HCT116 (cell line): ENCODE measurements around the gene PPIG. TPM values are rescaled to one million over a fixed set of nuclear protein-coding genes. Genes with fewer than 3 reads are reported as not detected.
"Not testable (repeated sequence)": the region's sequence is repeated elsewhere in the genome, so short reads cannot be mapped to it uniquely, and the experiment has no call there.

Source experiments
- ATAC-seq: fragments of 200-7000 bp; cut with Tn5 transposase; 2 replicates; pipeline ENCODE4 v1.9.1; 2020; ENCODE audit warnings: mild to moderate bottlenecking, moderate library complexity
- BruUV-seq: library from RNA; stranded (reverse); fragments of 400-500 nt; replicated peaks from 2 replicates; lab custom pipeline; 2021; lab: Mats Ljungman, UMichigan
- CTCF ChIA-PET: fragments of 300-600 bp; sonication (Branson Sonifier 250); formaldehyde crosslinking; loops from one replicate; lab custom pipeline; 2021; ENCODE audit warnings: antibody characterized with exemption; lab: Charles Lee
- POLR2A ChIA-PET: fragments of 300-600, 350-600 bp; sonication (Branson Sonifier 250); formaldehyde crosslinking; loops from one replicate; lab custom pipeline; 2021; ENCODE audit warnings: antibody characterized with exemption; lab: Charles Lee
- RAD21 ChIA-PET, 2 experiments: fragments of 300-600 bp; sonication (Branson Sonifier 250); formaldehyde crosslinking; loops; one replicate each; lab custom pipeline; 2023; ENCODE audit warnings: low total read pairs in 2 of 2; ENCODE audit not compliant: uncharacterized antibody in 2 of 2, unreplicated experiment in 2 of 2, low non-redundant PET in 1 of 2; lab: Charles Lee
- DNase-seq: peaks from one replicate; pipeline ENCODE4 v3.0.0-alpha.2; 2010; ENCODE audit warnings: low read depth, low spot score
- H2AFZ ChIP-seq: fragments of 200-600 bp; shearing (Covaris generic), sonication (generic); 2 replicates; pipeline ENCODE4 v1.6.1; 2017; ENCODE audit warnings: low read depth, mixed run types, mixed read lengths, antibody characterized with exemption, low read length; ENCODE audit not compliant: poor library complexity, severe bottlenecking
- H3K27ac ChIP-seq: 2 replicates; pipeline ENCODE4 v1.5.1; 2012; ENCODE audit warnings: low read depth, low read length
- H3K27me3 ChIP-seq: fragments of 200-600 bp; sonication (generic); 2 replicates; pipeline ENCODE4 v1.6.1; 2016; ENCODE audit warnings: mixed run types, low read length, mixed read lengths; ENCODE audit not compliant: insufficient read depth
- H3K36me3 ChIP-seq, 2 experiments: fragments of 200-500 bp in 1 of 2; fragments of 200-600 bp in 1 of 2; sonication (Bioruptor generic) in 1 of 2; sonication (generic) in 1 of 2; 2 replicates each; pipeline versions ENCODE4 v1.5.1 to v1.6.1; 2014 to 2016; ENCODE audit warnings: low read length in 2 of 2, inconsistent platforms in 1 of 2, mixed read lengths in 1 of 2, mixed run types in 1 of 2; ENCODE audit not compliant: insufficient read depth in 2 of 2, control insufficient read depth in 1 of 2
- H3K4me1 ChIP-seq, 2 experiments: fragments of 200-600 bp in 1 of 2; sonication (generic) in 1 of 2; 2 replicates each; pipeline versions ENCODE4 v1.5.1 to v1.6.1; 2012 to 2017; ENCODE audit warnings: low read length in 2 of 2, inconsistent platforms in 1 of 2, mild to moderate bottlenecking in 1 of 2, mixed read lengths in 1 of 2, mixed run types in 1 of 2, moderate library complexity in 1 of 2; ENCODE audit not compliant: insufficient read depth in 2 of 2, control insufficient read depth in 1 of 2
- H3K4me2 ChIP-seq: fragments of 200-600 bp; sonication (generic); 2 replicates; pipeline ENCODE4 v1.6.1; 2017; ENCODE audit warnings: mixed run types, low read length, mixed read lengths
- H3K4me3 ChIP-seq, 2 experiments: fragments of 200-600 bp in 1 of 2; sonication (generic) in 1 of 2; replicated peaks in 1 of 2; 2 replicates each; pipeline ENCODE4 v1.5.1; 2011 to 2016; ENCODE audit warnings: low read length in 2 of 2, control low read depth in 1 of 2, low read depth in 1 of 2, mild to moderate bottlenecking in 1 of 2, mixed read lengths in 1 of 2, mixed run types in 1 of 2
- H3K79me2 ChIP-seq: fragments of 200-600 bp; sonication (generic); 2 replicates; pipeline ENCODE4 v1.6.1; 2017; ENCODE audit warnings: mild to moderate bottlenecking, mixed run types, low read length, moderate library complexity, mixed read lengths; ENCODE audit not compliant: insufficient read depth
- H3K9ac ChIP-seq: fragments of 200-600 bp; sonication (generic); 2 replicates; pipeline ENCODE4 v1.6.1; 2016; ENCODE audit warnings: low read length, mixed read lengths
- H3K9me2 ChIP-seq: fragments of 200-600 bp; sonication (generic), shearing (Covaris generic); 2 replicates; pipeline ENCODE4 v1.6.1; 2017; ENCODE audit warnings: mixed run types, mild to moderate bottlenecking, moderate library complexity; ENCODE audit not compliant: insufficient read depth
- H3K9me3 ChIP-seq, 2 experiments: fragments of 200-500 bp in 1 of 2; fragments of 200-600 bp in 1 of 2; sonication (Bioruptor generic) in 1 of 2; sonication (generic) in 1 of 2; 2 replicates each; pipeline ENCODE4 v1.6.1; 2014 to 2017; ENCODE audit warnings: low read length in 2 of 2, mixed read lengths in 2 of 2, inconsistent platforms in 1 of 2, low read depth in 1 of 2, mild to moderate bottlenecking in 1 of 2, mixed run types in 1 of 2, moderate library complexity in 1 of 2; ENCODE audit not compliant: control insufficient read depth in 1 of 2, insufficient read depth in 1 of 2
- H4K20me1 ChIP-seq: fragments of 200-600 bp; sonication (generic), shearing (Covaris generic); 2 replicates; pipeline ENCODE4 v1.6.1; 2017; ENCODE audit warnings: mixed run types, mild to moderate bottlenecking, moderate library complexity; ENCODE audit not compliant: insufficient read depth
- CBX3 ChIP-seq: IDR thresholded peaks from 2 replicates; pipeline ENCODE4 v1.6.1; 2012; ENCODE audit warnings: low read depth
- EZH2phosphoT487 ChIP-seq: fragments of 200-600 bp; IDR thresholded peaks from 2 replicates; pipeline ENCODE4 v1.6.1; 2018; ENCODE audit warnings: antibody characterized with exemption, borderline replicate concordance
- FOSL1 ChIP-seq: IDR thresholded peaks from 2 replicates; pipeline ENCODE4 v1.6.1; 2012; ENCODE audit warnings: low read depth
- POLR2A ChIP-seq: IDR thresholded peaks from 2 replicates; pipeline ENCODE4 v1.7.0; 2011; ENCODE audit warnings: borderline replicate concordance; ENCODE audit not compliant: insufficient read depth, insufficient read length; ENCODE audit errors: extremely low read depth
- intact Hi-C: fragments of 100-400 bp; cut with micrococcal nuclease; formaldehyde crosslinking; loops from 2 replicates; pipeline ENCODE4 v1.10.0; 2022
- total RNA-seq: library from RNA; stranded (reverse); gene quantifications from one replicate; pipeline ENCODE4 v1.2.1, GENCODE V29; 2021; ENCODE audit not compliant: unreplicated experiment

PPIG gene
- total RNA-seq, 1 experiment from 2014 or later, result 55.3 TPM

DNA sequence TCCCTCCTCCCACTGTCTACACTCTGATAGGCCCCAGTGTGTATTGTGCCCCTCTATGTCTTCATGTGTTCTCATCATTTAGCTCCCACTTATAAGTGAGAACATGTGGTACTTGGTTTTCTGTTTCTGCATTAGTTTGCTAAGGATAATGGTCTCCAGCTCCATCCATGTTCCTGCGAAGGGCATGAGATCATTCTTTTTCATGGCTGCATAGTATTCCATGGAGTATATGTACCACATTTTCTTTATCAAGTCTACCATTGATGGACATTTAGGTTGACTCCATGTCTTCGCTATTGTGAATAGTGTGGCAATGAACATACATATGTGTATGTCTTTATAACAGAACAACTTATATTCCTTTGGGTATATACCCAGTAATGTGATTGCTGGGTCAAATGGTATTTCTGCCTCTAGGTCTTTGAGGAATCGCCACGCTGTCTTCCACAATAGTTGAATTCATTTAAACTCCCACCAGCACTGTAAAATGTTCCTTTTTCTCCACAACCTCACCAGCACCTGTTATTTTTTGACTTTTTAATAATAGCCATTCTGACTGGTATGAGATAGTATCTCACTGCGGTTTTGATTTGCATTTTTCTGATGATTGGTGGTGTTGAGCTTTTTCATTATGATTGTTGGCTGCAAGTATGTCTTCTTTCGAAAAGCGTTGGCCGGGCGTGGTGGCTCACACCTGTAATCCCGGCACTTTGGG lies 1.4 kb upstream of the PPIG start:
- BruUV-seq, DNase-seq, H4K20me1 ChIP-seq, H3K9ac ChIP-seq, H3K36me3 ChIP-seq, H3K9me2 ChIP-seq, H3K27me3 ChIP-seq, CTCF ChIA-PET, H3K4me3 ChIP-seq, H3K4me2 ChIP-seq, H3K27ac ChIP-seq, RAD21 ChIA-PET, H2AFZ ChIP-seq, ATAC-seq, intact Hi-C loops, H3K9me3 ChIP-seq: not testable (repeated sequence)
- H3K4me1 ChIP-seq, result peaks cover 10 to 15% of the 10 kb centered on the region in 2 experiments; a peak in 3 of 4 replicates
- peaks cover 33% of the 10 kb centered on the region for H3K79me2 ChIP-seq
- TF ChIP-seq CBX3, result 0 out of 2 replicates have a peak, but pooled peaks have one; percentile 19
- TF ChIP-seq, all 23 proteins: peak for 1; not testable (repeated sequence) for 22
- POLR2A ChIA-PET, result not testable (repeated sequence)

DNA sequence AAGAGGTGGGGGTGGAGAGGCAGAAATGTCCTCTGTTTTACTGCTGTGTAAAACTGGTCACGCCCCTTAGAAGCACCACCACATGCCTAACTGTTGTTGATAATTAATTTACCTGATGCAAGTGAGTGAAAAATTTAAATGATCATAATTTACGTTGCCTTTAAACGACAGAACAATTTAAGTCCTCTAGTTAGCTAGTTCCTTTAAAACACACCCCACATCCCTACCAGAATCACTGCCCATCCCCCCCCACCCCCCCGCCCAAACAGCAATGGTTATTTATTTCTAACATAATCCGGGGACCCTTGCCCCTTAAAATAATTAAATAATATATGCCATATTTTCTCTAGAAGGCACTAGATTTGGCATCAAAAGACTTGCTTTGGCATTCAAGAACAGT lies 633 bp upstream of the PPIG start:
- peaks cover 10 to 15% of the 10 kb centered on the region in 2 experiments; a peak in 3 of 4 replicates for H3K4me1 ChIP-seq
- no peak for TF ChIP-seq FOSL1
- no peak for TF ChIP-seq POLR2A
- no peak for TF ChIP-seq EZH2phosphoT487
- TF ChIP-seq, all 23 proteins: peak for 0
- POLR2A ChIA-PET, result no interaction called here
- CTCF ChIA-PET, result no interaction called here
- Histone ChIP-seq H3K4me3 (peak overlapping the region in 1 of 2 experiments; percentile 100; a peak in 1 of 4 replicates), H3K36me3 (no peaks in the 10 kb centered on the region), H3K79me2 (peaks cover 41% of the 10 kb centered on the region), H3K9ac (no peak overlapping the region), H3K27me3 (no peaks in the 10 kb centered on the region), H3K27ac (peak overlapping the region; percentile 87; the same call in 1 of the 2 replicates), H3K9me3 (peaks cover 0 to 8% of the 10 kb centered on the region in 2 experiments; a peak in 1 of 4 replicates), H4K20me1 (no peaks in the 10 kb centered on the region), H3K9me2 (no peaks in the 10 kb centered on the region), H3K4me2 (peak overlapping the region; percentile 79), H2AFZ (peak overlapping the region; percentile 99)
- DNase-seq, result no peak
- intact Hi-C loops, result no loop called here
- BruUV-seq, result no TSS peak
- RAD21 ChIA-PET, result no interaction called here
- ATAC-seq, result no peak
